ENCODE results near the gene UNC45B.

The UNC45B gene

GRCh38 chr17:35162755-35163154 lies 15.1 kb downstream of the UNC45B start:
- Histone ChIP-seq H3K4me1 (ENCODE audit: control insufficient read depth in 1 of 2, insufficient read depth in 1 of 2, low read depth in 1 of 2, low read length in 1 of 2) (no peaks in the 10 kb centered on the region), H3K27ac (no peak overlapping the region), H3K4me3 (ENCODE audit: low read depth in 1 of 2, low read length in 1 of 2) (no peak overlapping the region), H3K27me3 (peaks cover 38% of the 10 kb centered on the region), H3K36me3 (no peaks in the 10 kb centered on the region), H3K9me3 (no peaks in the 10 kb centered on the region)
- no peak for TF ChIP-seq CTCF (IDR thresholded peaks at IDR 0.05)

GRCh38 chr17:35163886-35164285 lies 16.3 kb downstream of the UNC45B start:
- Histone ChIP-seq H3K27ac (no peak overlapping the region), H3K4me3 (ENCODE audit: low read depth in 1 of 2, low read length in 1 of 2) (no peak overlapping the region), H3K27me3 (peaks cover 38% of the 10 kb centered on the region), H3K36me3 (no peaks in the 10 kb centered on the region), H3K4me1 (ENCODE audit: control insufficient read depth in 1 of 2, insufficient read depth in 1 of 2, low read depth in 1 of 2, low read length in 1 of 2) (no peaks in the 10 kb centered on the region), H3K9me3 (no peaks in the 10 kb centered on the region)
- TF ChIP-seq CTCF (IDR thresholded peaks at IDR 0.05), result no peak

GRCh38 chr17:35164716-35165115 lies 17.1 kb downstream of the UNC45B start:
- TF ChIP-seq CTCF (IDR thresholded peaks at IDR 0.05), result no peak
- no peaks in the 10 kb centered on the region for H3K4me1 ChIP-seq (ENCODE audit: control insufficient read depth in 1 of 2, insufficient read depth in 1 of 2, low read depth in 1 of 2, low read length in 1 of 2)
- no peak overlapping the region for H3K27ac ChIP-seq
- no peaks in the 10 kb centered on the region for H3K36me3 ChIP-seq
- H3K4me3 ChIP-seq (ENCODE audit: low read depth in 1 of 2, low read length in 1 of 2), result no peak overlapping the region
- H3K27me3 ChIP-seq, result peaks cover 38% of the 10 kb centered on the region
- no peaks in the 10 kb centered on the region for H3K9me3 ChIP-seq

GRCh38 chr17:35166526-35166925 lies 18.9 kb downstream of the UNC45B start:
- no peaks in the 10 kb centered on the region for H3K9me3 ChIP-seq
- no peaks in the 10 kb centered on the region for H3K36me3 ChIP-seq
- H3K4me1 ChIP-seq (ENCODE audit: control insufficient read depth in 1 of 2, insufficient read depth in 1 of 2, low read depth in 1 of 2, low read length in 1 of 2), result no peaks in the 10 kb centered on the region
- no peak overlapping the region for H3K27ac ChIP-seq
- no peak for TF ChIP-seq CTCF (IDR thresholded peaks at IDR 0.05)
- no peak overlapping the region for H3K4me3 ChIP-seq (ENCODE audit: low read depth in 1 of 2, low read length in 1 of 2)
- H3K27me3 ChIP-seq, result peaks cover 25% of the 10 kb centered on the region

GRCh38 chr17:35167046-35167445 lies 19.4 kb downstream of the UNC45B start:
- Histone ChIP-seq H3K27me3 (peaks cover 20% of the 10 kb centered on the region), H3K4me1 (ENCODE audit: control insufficient read depth in 1 of 2, insufficient read depth in 1 of 2, low read depth in 1 of 2, low read length in 1 of 2) (no peaks in the 10 kb centered on the region), H3K27ac (no peak overlapping the region), H3K4me3 (ENCODE audit: low read depth in 1 of 2, low read length in 1 of 2) (no peak overlapping the region), H3K9me3 (no peaks in the 10 kb centered on the region), H3K36me3 (no peaks in the 10 kb centered on the region)
- no peak for TF ChIP-seq CTCF (IDR thresholded peaks at IDR 0.05)

GRCh38 chr17:35167666-35168065 lies 20.0 kb downstream of the UNC45B start:
- H3K4me3 ChIP-seq (ENCODE audit: low read depth in 1 of 2, low read length in 1 of 2), result no peak overlapping the region
- peaks cover 13% of the 10 kb centered on the region for H3K27me3 ChIP-seq
- no peak for TF ChIP-seq CTCF (IDR thresholded peaks at IDR 0.05)
- H3K36me3 ChIP-seq, result no peaks in the 10 kb centered on the region
- no peak overlapping the region for H3K27ac ChIP-seq
- H3K4me1 ChIP-seq (ENCODE audit: control insufficient read depth in 1 of 2, insufficient read depth in 1 of 2, low read depth in 1 of 2, low read length in 1 of 2), result no peaks in the 10 kb centered on the region
- no peaks in the 10 kb centered on the region for H3K9me3 ChIP-seq

Measured in neutrophil (primary cell).